ENCODE measurements around the gene TNFRSF4. TPM values are rescaled to one million over a fixed set of nuclear protein-coding genes. Genes with fewer than 3 reads are reported as not detected.

TNFRSF4 gene
- total RNA-seq, 1 experiment from 2014 or later: 0.62 TPM

GRCh38 chr1:1244192-1244811, 30.3 kb upstream of the TNFRSF4 start:
- no peaks in the 10 kb centered on the region for H3K36me3 ChIP-seq (ENCODE audit: control insufficient read depth, insufficient read depth, low read length)
- peak overlapping the region; percentile 84 for H3K27ac ChIP-seq (ENCODE audit: low read length)
- peak overlapping the region in 1 of 2 experiments; percentile 8; a peak in 1 of 4 replicates for H3K4me3 ChIP-seq (ENCODE audit: low read depth in 2 of 2, low read length in 2 of 2)
- in situ Hi-C loops (cut with HindIII; ENCODE audit: low pct_unique_long_range_greater_than_20kb, low sequenced_read_pairs) (no loop called here), intact Hi-C loops (cut with micrococcal nuclease; ENCODE audit: unreplicated experiment) (no loop called here)
- no peaks in the 10 kb centered on the region for H3K9me3 ChIP-seq (ENCODE audit: control insufficient read depth, insufficient read depth, low read depth, low read length)
- ATAC-seq (peak; percentile 54), DNase-seq (ENCODE audit: low read depth, low spot score) (no peak)
- H3K27me3 ChIP-seq (ENCODE audit: control insufficient read depth, insufficient read depth, low read length): no peaks in the 10 kb centered on the region
- ChIA-PET CTCF (no interaction called here), POLR2A (no interaction called here)
- peaks cover 56% of the 10 kb centered on the region for H3K4me1 ChIP-seq (ENCODE audit: control insufficient read depth, insufficient read depth, low read length)
- TF ChIP-seq POLR2AphosphoS5 (IDR thresholded peaks at IDR 0.05; ENCODE audit: low read depth, low read length) (peak; percentile 25; the same call in 1 of the 2 replicates), SIN3A (IDR thresholded peaks at IDR 0.05; ENCODE audit: borderline replicate concordance, insufficient read depth, low read depth, low read length) (no peak), TCF7L2 (IDR thresholded peaks at IDR 0.05; ENCODE audit: low read depth, low read length) (no peak)
- TF ChIP-seq, protein P1, sequence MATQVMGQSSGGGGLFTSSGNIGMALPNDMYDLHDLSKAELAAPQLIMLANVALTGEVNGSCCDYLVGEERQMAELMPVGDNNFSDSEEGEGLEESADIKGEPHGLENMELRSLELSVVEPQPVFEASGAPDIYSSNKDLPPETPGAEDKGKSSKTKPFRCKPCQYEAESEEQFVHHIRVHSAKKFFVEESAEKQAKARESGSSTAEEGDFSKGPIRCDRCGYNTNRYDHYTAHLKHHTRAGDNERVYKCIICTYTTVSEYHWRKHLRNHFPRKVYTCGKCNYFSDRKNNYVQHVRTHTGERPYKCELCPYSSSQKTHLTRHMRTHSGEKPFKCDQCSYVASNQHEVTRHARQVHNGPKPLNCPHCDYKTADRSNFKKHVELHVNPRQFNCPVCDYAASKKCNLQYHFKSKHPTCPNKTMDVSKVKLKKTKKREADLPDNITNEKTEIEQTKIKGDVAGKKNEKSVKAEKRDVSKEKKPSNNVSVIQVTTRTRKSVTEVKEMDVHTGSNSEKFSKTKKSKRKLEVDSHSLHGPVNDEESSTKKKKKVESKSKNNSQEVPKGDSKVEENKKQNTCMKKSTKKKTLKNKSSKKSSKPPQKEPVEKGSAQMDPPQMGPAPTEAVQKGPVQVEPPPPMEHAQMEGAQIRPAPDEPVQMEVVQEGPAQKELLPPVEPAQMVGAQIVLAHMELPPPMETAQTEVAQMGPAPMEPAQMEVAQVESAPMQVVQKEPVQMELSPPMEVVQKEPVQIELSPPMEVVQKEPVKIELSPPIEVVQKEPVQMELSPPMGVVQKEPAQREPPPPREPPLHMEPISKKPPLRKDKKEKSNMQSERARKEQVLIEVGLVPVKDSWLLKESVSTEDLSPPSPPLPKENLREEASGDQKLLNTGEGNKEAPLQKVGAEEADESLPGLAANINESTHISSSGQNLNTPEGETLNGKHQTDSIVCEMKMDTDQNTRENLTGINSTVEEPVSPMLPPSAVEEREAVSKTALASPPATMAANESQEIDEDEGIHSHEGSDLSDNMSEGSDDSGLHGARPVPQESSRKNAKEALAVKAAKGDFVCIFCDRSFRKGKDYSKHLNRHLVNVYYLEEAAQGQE (IDR thresholded peaks at IDR 0.05; ENCODE audit: insufficient read depth in 1 of 2, low read depth in 2 of 2, low read length in 1 of 2): no peak
- TF ChIP-seq, protein P2, sequence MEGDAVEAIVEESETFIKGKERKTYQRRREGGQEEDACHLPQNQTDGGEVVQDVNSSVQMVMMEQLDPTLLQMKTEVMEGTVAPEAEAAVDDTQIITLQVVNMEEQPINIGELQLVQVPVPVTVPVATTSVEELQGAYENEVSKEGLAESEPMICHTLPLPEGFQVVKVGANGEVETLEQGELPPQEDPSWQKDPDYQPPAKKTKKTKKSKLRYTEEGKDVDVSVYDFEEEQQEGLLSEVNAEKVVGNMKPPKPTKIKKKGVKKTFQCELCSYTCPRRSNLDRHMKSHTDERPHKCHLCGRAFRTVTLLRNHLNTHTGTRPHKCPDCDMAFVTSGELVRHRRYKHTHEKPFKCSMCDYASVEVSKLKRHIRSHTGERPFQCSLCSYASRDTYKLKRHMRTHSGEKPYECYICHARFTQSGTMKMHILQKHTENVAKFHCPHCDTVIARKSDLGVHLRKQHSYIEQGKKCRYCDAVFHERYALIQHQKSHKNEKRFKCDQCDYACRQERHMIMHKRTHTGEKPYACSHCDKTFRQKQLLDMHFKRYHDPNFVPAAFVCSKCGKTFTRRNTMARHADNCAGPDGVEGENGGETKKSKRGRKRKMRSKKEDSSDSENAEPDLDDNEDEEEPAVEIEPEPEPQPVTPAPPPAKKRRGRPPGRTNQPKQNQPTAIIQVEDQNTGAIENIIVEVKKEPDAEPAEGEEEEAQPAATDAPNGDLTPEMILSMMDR (IDR thresholded peaks at IDR 0.05): peak; percentile 46; the same call in 1 of the 2 replicates
- no TSS peak for BruUV-seq (replicated peaks)

DNA sequence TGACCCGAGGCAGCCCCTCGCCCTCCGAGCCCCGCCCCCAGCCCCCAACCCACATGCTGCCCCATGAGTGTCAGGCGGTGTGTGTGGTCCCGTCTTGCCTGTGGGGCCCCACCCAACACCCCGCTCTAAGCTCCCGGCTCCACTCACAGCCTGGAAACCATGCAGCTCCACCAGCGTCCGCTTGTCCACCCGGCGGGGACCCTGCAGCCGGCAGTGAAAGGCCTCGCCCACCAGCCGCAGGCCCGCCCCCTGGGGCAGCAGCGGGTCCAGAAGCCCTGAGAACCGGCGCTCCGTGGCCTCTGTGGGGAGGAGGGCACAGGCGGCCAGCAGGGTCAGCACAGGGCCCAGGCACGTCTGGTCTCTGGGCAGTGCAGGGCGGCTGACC, 29.8 kb upstream of the TNFRSF4 start:
- POLR2A ChIA-PET: no interaction called here
- peak overlapping the region in 1 of 2 experiments; percentile 8; a peak in 1 of 4 replicates for H3K4me3 ChIP-seq (ENCODE audit: low read depth in 2 of 2, low read length in 2 of 2)
- ATAC-seq: peak; percentile 19
- peaks cover 61% of the 10 kb centered on the region for H3K4me1 ChIP-seq (ENCODE audit: control insufficient read depth, insufficient read depth, low read length)
- no TSS peak for BruUV-seq (replicated peaks)
- no peak for DNase-seq (ENCODE audit: low read depth, low spot score)
- peak overlapping the region; percentile 84 for H3K27ac ChIP-seq (ENCODE audit: low read length)
- CTCF ChIA-PET: no interaction called here
- TF ChIP-seq, protein P2 (IDR thresholded peaks at IDR 0.05): no peak
- TF ChIP-seq, protein P1 (IDR thresholded peaks at IDR 0.05; ENCODE audit: insufficient read depth in 1 of 2, low read depth in 2 of 2, low read length in 1 of 2): no peak
- TF ChIP-seq TCF7L2 (IDR thresholded peaks at IDR 0.05; ENCODE audit: low read depth, low read length): no peak
- TF ChIP-seq POLR2AphosphoS5 (IDR thresholded peaks at IDR 0.05; ENCODE audit: low read depth, low read length): no peak
- no peak for TF ChIP-seq SIN3A (IDR thresholded peaks at IDR 0.05; ENCODE audit: borderline replicate concordance, insufficient read depth, low read depth, low read length)
- in situ Hi-C loops (cut with HindIII; ENCODE audit: low pct_unique_long_range_greater_than_20kb, low sequenced_read_pairs) (no loop called here), intact Hi-C loops (cut with micrococcal nuclease; ENCODE audit: unreplicated experiment) (no loop called here)
- H3K36me3 ChIP-seq (ENCODE audit: control insufficient read depth, insufficient read depth, low read length): no peaks in the 10 kb centered on the region
- H3K27me3 ChIP-seq (ENCODE audit: control insufficient read depth, insufficient read depth, low read length): no peaks in the 10 kb centered on the region
- H3K9me3 ChIP-seq (ENCODE audit: control insufficient read depth, insufficient read depth, low read depth, low read length): no peaks in the 10 kb centered on the region

Measured in Panc1 (cell line).